HUES6 (cell line): ENCODE results near the gene EYA2.

Source experiments
- H3K27ac ChIP-seq: 2 replicates; pipeline ENCODE4 v1.7.0; 2013; ENCODE audit warnings: low read depth, mild to moderate bottlenecking, low read length, inconsistent platforms
- H3K27me3 ChIP-seq: 2 replicates; pipeline ENCODE4 v1.6.1; 2013; ENCODE audit warnings: low read length; ENCODE audit not compliant: control insufficient read depth, insufficient read depth
- H3K36me3 ChIP-seq: 2 replicates; pipeline ENCODE4 v1.6.1; 2013; ENCODE audit warnings: low read length; ENCODE audit not compliant: control insufficient read depth, insufficient read depth
- H3K4me1 ChIP-seq: 2 replicates; pipeline ENCODE4 v1.6.1; 2013; ENCODE audit warnings: low read length; ENCODE audit not compliant: control insufficient read depth, insufficient read depth
- H3K4me3 ChIP-seq: 2 replicates; pipeline ENCODE4 v1.5.1; 2013; ENCODE audit warnings: low read depth, low read length
- H3K9ac ChIP-seq: one replicate; pipeline ENCODE4 v1.6.1; 2013; ENCODE audit warnings: mild to moderate bottlenecking, low read length
- H3K9me3 ChIP-seq: 2 replicates; pipeline ENCODE4 v1.6.1; 2013; ENCODE audit warnings: low read depth, low read length; ENCODE audit not compliant: control insufficient read depth, insufficient read depth

The EYA2 gene

GRCh38 chr20:47181056-47181862 lies 286.6 kb downstream of the EYA2 start:
- Histone ChIP-seq H3K36me3 (no peaks in the 10 kb centered on the region), H3K9ac (no peak overlapping the region), H3K27ac (no peak overlapping the region), H3K27me3 (no peaks in the 10 kb centered on the region), H3K4me1 (no peaks in the 10 kb centered on the region), H3K4me3 (no peak overlapping the region), H3K9me3 (no peaks in the 10 kb centered on the region)

- H3K36me3 ChIP-seq, result no peaks in the 10 kb centered on the region
- no peaks in the 10 kb centered on the region for H3K27me3 ChIP-seq
- H3K4me1 ChIP-seq, result no peaks in the 10 kb centered on the region
- no peaks in the 10 kb centered on the region for H3K9me3 ChIP-seq
- no peak overlapping the region for H3K27ac ChIP-seq
- H3K9ac ChIP-seq, result no peak overlapping the region
- H3K4me3 ChIP-seq, result no peak overlapping the region
These were observed 288.7 kb downstream of the EYA2 start for GRCh38 chr20:47183367-47183766.

GRCh38 chr20:47187450-47188195 lies 293.0 kb downstream of the EYA2 start:
- H3K4me3 ChIP-seq, result no peak overlapping the region
- H3K27ac ChIP-seq, result no peak overlapping the region
- H3K27me3 ChIP-seq, result no peaks in the 10 kb centered on the region
- no peak overlapping the region for H3K9ac ChIP-seq
- no peaks in the 10 kb centered on the region for H3K9me3 ChIP-seq
- no peaks in the 10 kb centered on the region for H3K4me1 ChIP-seq
- H3K36me3 ChIP-seq, result no peaks in the 10 kb centered on the region

GRCh38 chr20:47188540-47188939 lies 293.9 kb downstream of the EYA2 start:
- Histone ChIP-seq H3K27me3 (no peaks in the 10 kb centered on the region), H3K9ac (no peak overlapping the region), H3K4me3 (no peak overlapping the region), H3K9me3 (no peaks in the 10 kb centered on the region), H3K27ac (no peak overlapping the region), H3K36me3 (no peaks in the 10 kb centered on the region), H3K4me1 (no peaks in the 10 kb centered on the region)

GRCh38 chr20:47189060-47189459 lies 294.4 kb downstream of the EYA2 start:
- Histone ChIP-seq H3K9me3 (no peaks in the 10 kb centered on the region), H3K4me3 (no peak overlapping the region), H3K4me1 (no peaks in the 10 kb centered on the region), H3K36me3 (no peaks in the 10 kb centered on the region), H3K9ac (no peak overlapping the region), H3K27ac (no peak overlapping the region), H3K27me3 (no peaks in the 10 kb centered on the region)

- no peaks in the 10 kb centered on the region for H3K36me3 ChIP-seq
- H3K4me3 ChIP-seq, result no peak overlapping the region
- H3K9me3 ChIP-seq, result no peaks in the 10 kb centered on the region
- no peak overlapping the region for H3K9ac ChIP-seq
- no peaks in the 10 kb centered on the region for H3K4me1 ChIP-seq
- H3K27me3 ChIP-seq, result no peaks in the 10 kb centered on the region
- H3K27ac ChIP-seq, result no peak overlapping the region
These were observed 296.5 kb downstream of the EYA2 start for GRCh38 chr20:47191074-47191673.

- H3K4me3 ChIP-seq, result no peak overlapping the region
- no peaks in the 10 kb centered on the region for H3K27me3 ChIP-seq
- H3K9ac ChIP-seq, result no peak overlapping the region
- no peak overlapping the region for H3K27ac ChIP-seq
- H3K36me3 ChIP-seq, result no peaks in the 10 kb centered on the region
- H3K4me1 ChIP-seq, result no peaks in the 10 kb centered on the region
- H3K9me3 ChIP-seq, result no peaks in the 10 kb centered on the region
These were observed 297.3 kb downstream of the EYA2 start for GRCh38 chr20:47191956-47192355.

- Histone ChIP-seq H3K9me3 (no peaks in the 10 kb centered on the region), H3K27me3 (no peaks in the 10 kb centered on the region), H3K9ac (no peak overlapping the region), H3K36me3 (no peaks in the 10 kb centered on the region), H3K27ac (no peak overlapping the region), H3K4me1 (no peaks in the 10 kb centered on the region), H3K4me3 (no peak overlapping the region)
These were observed 300.9 kb downstream of the EYA2 start for GRCh38 chr20:47195573-47195972.

- H3K27me3 ChIP-seq, result no peaks in the 10 kb centered on the region
- H3K36me3 ChIP-seq, result no peaks in the 10 kb centered on the region
- H3K9ac ChIP-seq, result no peak overlapping the region
- no peak overlapping the region for H3K27ac ChIP-seq
- H3K4me1 ChIP-seq, result no peaks in the 10 kb centered on the region
- H3K4me3 ChIP-seq, result no peak overlapping the region
- H3K9me3 ChIP-seq, result no peaks in the 10 kb centered on the region
These were observed 301.7 kb downstream of the EYA2 start for GRCh38 chr20:47196091-47197081.

GRCh38 chr20:47198254-47198671 lies 303.6 kb downstream of the EYA2 start:
- H3K9ac ChIP-seq, result no peak overlapping the region
- no peak overlapping the region for H3K27ac ChIP-seq
- no peaks in the 10 kb centered on the region for H3K27me3 ChIP-seq
- H3K9me3 ChIP-seq, result no peaks in the 10 kb centered on the region
- no peaks in the 10 kb centered on the region for H3K36me3 ChIP-seq
- H3K4me1 ChIP-seq, result no peaks in the 10 kb centered on the region
- no peak overlapping the region for H3K4me3 ChIP-seq
